ENCODE measurements around the gene NUP205. TPM values are rescaled to one million over a fixed set of nuclear protein-coding genes. Genes with fewer than 3 reads are reported as not detected.

NUP205 gene
- total and polyA plus RNA-seq, 2 of the 13 experiments (the other 11 are each of a cell fraction or from before 2014, with no cell fraction given): 46.2 to 87.2 TPM

DNA sequence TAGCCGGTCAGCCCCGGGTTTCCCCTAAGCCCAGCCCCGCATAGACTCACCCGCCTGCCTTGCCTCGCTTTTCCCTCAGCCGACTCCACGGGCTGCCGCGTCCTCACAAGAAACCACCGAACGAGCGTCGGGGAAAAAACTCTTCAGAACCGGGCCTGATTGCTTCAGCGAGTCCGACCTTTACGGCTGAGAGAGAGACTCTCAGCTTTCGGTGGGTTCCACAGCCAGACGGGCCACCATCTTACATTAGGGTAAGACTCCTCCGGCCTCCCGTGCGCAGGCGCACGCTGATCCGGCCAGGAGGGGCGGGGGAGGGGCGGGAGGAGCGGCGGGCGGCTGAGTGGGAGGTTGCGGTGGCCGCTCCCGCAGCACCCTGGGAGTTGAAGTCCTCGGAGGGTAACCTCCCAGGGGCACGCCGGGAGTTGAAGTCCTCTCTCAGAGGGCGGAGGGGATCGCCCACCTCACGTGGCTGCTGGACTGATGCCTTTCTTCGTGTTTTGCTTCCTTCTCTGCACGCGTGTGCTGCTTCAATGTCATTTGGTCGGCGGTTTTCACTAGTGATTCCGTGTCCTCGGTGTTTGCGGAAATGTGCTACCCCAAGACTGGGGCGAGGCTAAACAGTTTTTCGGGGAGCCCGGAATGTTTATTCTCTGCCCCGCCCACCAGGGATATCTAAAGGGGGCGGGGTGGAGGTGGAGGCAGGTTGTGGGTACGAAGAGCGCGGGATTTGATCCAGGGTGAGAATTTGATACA, 47.7 kb upstream of the NUP205 start, which contains the start of gene CNOT4 (continued):
- TF ChIP-seq HDAC1 (CRISPR knock-in tag; IDR thresholded peaks at IDR 0.05) (peak; percentile 64), ZNF644 (CRISPR knock-in tag; IDR thresholded peaks at IDR 0.05; ENCODE audit: low read depth) (peak; percentile 25; the same call in 1 of the 2 replicates), TBX2 (CRISPR knock-in tag; IDR thresholded peaks at IDR 0.05; ENCODE audit: borderline replicate concordance) (0 out of 2 replicates have a peak, but pooled peaks have one; percentile 36), JUND (CRISPR knock-in tag; IDR thresholded peaks at IDR 0.05) (no peak), ZNF333 (CRISPR knock-in tag; IDR thresholded peaks at IDR 0.05; ENCODE audit: borderline replicate concordance) (no peak), CBFB (CRISPR knock-in tag; IDR thresholded peaks at IDR 0.05) (peak; percentile 84), IRF2 (CRISPR knock-in tag; IDR thresholded peaks at IDR 0.05) (peak; percentile 67; the same call in 1 of the 2 replicates), RFXANK (CRISPR knock-in tag; IDR thresholded peaks at IDR 0.05) (no peak), ZNF850 (CRISPR knock-in tag; conservative IDR thresholded peaks at IDR 0.05) (no peak), ZNF569 (CRISPR knock-in tag; IDR thresholded peaks at IDR 0.05; ENCODE audit: borderline replicate concordance) (no peak), RORA (CRISPR knock-in tag; IDR thresholded peaks at IDR 0.05) (no peak), ZNF616 (CRISPR knock-in tag; IDR thresholded peaks at IDR 0.05; ENCODE audit: low read depth) (no peak; the same call in 1 of the 2 replicates), THAP9 (CRISPR knock-in tag; IDR thresholded peaks at IDR 0.05; ENCODE audit: borderline replicate concordance) (peak; percentile 61; the same call in 1 of the 2 replicates), ZNF598 (CRISPR knock-in tag; IDR thresholded peaks at IDR 0.05; ENCODE audit: borderline replicate concordance) (no peak), HMG20B (CRISPR knock-in tag; conservative IDR thresholded peaks at IDR 0.05) (no peak), ZNF232 (CRISPR knock-in tag; IDR thresholded peaks at IDR 0.05; ENCODE audit: borderline replicate concordance) (0 out of 2 replicates have a peak, but pooled peaks have one; percentile 20), ZBTB21 (CRISPR knock-in tag; IDR thresholded peaks at IDR 0.05) (no peak), ZSCAN12 (CRISPR knock-in tag; IDR thresholded peaks at IDR 0.05) (no peak), ASH2L (IDR thresholded peaks at IDR 0.05; ENCODE audit: insufficient read length, low read depth, low read length) (peak; percentile 80), RAD21 (CRISPR knock-in tag; IDR thresholded peaks at IDR 0.05) (no peak), ZNF629 (CRISPR knock-in tag; conservative IDR thresholded peaks at IDR 0.05) (no peak), DNMT3B (CRISPR knock-in tag; conservative IDR thresholded peaks at IDR 0.05) (no peak; the same call in 1 of the 2 replicates)
- TF ChIP-seq, protein P1, sequence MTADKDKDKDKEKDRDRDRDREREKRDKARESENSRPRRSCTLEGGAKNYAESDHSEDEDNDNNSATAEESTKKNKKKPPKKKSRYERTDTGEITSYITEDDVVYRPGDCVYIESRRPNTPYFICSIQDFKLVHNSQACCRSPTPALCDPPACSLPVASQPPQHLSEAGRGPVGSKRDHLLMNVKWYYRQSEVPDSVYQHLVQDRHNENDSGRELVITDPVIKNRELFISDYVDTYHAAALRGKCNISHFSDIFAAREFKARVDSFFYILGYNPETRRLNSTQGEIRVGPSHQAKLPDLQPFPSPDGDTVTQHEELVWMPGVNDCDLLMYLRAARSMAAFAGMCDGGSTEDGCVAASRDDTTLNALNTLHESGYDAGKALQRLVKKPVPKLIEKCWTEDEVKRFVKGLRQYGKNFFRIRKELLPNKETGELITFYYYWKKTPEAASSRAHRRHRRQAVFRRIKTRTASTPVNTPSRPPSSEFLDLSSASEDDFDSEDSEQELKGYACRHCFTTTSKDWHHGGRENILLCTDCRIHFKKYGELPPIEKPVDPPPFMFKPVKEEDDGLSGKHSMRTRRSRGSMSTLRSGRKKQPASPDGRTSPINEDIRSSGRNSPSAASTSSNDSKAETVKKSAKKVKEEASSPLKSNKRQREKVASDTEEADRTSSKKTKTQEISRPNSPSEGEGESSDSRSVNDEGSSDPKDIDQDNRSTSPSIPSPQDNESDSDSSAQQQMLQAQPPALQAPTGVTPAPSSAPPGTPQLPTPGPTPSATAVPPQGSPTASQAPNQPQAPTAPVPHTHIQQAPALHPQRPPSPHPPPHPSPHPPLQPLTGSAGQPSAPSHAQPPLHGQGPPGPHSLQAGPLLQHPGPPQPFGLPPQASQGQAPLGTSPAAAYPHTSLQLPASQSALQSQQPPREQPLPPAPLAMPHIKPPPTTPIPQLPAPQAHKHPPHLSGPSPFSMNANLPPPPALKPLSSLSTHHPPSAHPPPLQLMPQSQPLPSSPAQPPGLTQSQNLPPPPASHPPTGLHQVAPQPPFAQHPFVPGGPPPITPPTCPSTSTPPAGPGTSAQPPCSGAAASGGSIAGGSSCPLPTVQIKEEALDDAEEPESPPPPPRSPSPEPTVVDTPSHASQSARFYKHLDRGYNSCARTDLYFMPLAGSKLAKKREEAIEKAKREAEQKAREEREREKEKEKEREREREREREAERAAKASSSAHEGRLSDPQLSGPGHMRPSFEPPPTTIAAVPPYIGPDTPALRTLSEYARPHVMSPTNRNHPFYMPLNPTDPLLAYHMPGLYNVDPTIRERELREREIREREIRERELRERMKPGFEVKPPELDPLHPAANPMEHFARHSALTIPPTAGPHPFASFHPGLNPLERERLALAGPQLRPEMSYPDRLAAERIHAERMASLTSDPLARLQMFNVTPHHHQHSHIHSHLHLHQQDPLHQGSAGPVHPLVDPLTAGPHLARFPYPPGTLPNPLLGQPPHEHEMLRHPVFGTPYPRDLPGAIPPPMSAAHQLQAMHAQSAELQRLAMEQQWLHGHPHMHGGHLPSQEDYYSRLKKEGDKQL (CRISPR knock-in tag; IDR thresholded peaks at IDR 0.05; ENCODE audit: low read depth): no peak

All from HepG2 (cell line).